GM18951 (cell line): Measurements from ENCODE around the gene LGR5.

Experiments
- POLR2A ChIP-seq: IDR thresholded peaks from 4 replicates; pipeline ENCODE4 v1.6.1; 2011; ENCODE audit warnings: mild to moderate bottlenecking; ENCODE audit not compliant: insufficient read length, insufficient read depth; ENCODE audit errors: extremely low read depth
- in situ Hi-C: fragments of 300-500 bp; cut with MboI; formaldehyde crosslinking; loops from one replicate; pipeline ENCODE4 v1.12.0; 2022; ENCODE audit warnings: low sequenced_read_pairs, mixed read lengths, inconsistent platforms; ENCODE audit not compliant: unreplicated experiment

LGR5 gene

GRCh38 chr12:71626768-71627167, 187.2 kb downstream of the LGR5 start:
- in situ Hi-C loops, result no loop called here
- TF ChIP-seq POLR2A, result no peak

GRCh38 chr12:71627438-71628002, 187.9 kb downstream of the LGR5 start:
- TF ChIP-seq POLR2A, result no peak
- in situ Hi-C loops, result no loop called here
